T-helper 1 cell treated with Interleukin-12 subunit alpha and Interleukin-12 subunit beta and Interleukin-4 antibody, amounts not matched to agents 30 ng/mL and 1 ng/mL, for 36 hours (primary cell): ENCODE results near the gene USH2A. TPM values are rescaled to one million over a fixed set of nuclear protein-coding genes. Genes with fewer than 3 reads are reported as not detected.

Experiments used
- intact Hi-C: fragments of 100-400 bp; cut with micrococcal nuclease; formaldehyde crosslinking; loops from one replicate; pipeline ENCODE4 v1.15.1; 2024
- total RNA-seq: library from RNA; stranded (reverse); gene quantifications from 2 replicates; pipeline ENCODE4 v1.2.3, GENCODE V29; 2022

Gene USH2A
- total RNA-seq, 1 donor from 2014 or later = not detected

GRCh38 chr1:215877452-215877951 is 545.7 kb downstream of the USH2A start:
- intact Hi-C loops = no loop called here

GRCh38 chr1:215875712-215876111 is 547.5 kb downstream of the USH2A start:
- intact Hi-C loops = no loop called here

- intact Hi-C loops = no loop called here
Measured at GRCh38 chr1:215875236-215875635, 548.0 kb downstream of the USH2A start.

- intact Hi-C loops = no loop called here
Measured at GRCh38 chr1:215872658-215873057, 550.6 kb downstream of the USH2A start.

- intact Hi-C loops = no loop called here
Measured at GRCh38 chr1:215868500-215868899, 554.7 kb downstream of the USH2A start.

GRCh38 chr1:215865060-215865459 is 558.2 kb downstream of the USH2A start:
- intact Hi-C loops = no loop called here

- intact Hi-C loops = loop anchor here (1.0 kb wide), 1 partner anchor 32 kb away; no protein-coding TSS in a partner anchor
Measured at GRCh38 chr1:215863796-215864195, 559.5 kb downstream of the USH2A start.

- intact Hi-C loops = no loop called here
Measured at GRCh38 chr1:215860833-215861232, 562.4 kb downstream of the USH2A start.

GRCh38 chr1:215857317-215857716 is 565.9 kb downstream of the USH2A start:
- intact Hi-C loops = no loop called here

GRCh38 chr1:215845234-215845891 is 577.9 kb downstream of the USH2A start:
- intact Hi-C loops = no loop called here

- intact Hi-C loops = no loop called here
Measured at GRCh38 chr1:215844777-215845176, 578.5 kb downstream of the USH2A start.

- intact Hi-C loops = no loop called here
Measured at GRCh38 chr1:215844266-215844665, 579.0 kb downstream of the USH2A start.

- intact Hi-C loops = no loop called here
Measured at GRCh38 chr1:215842905-215843304, 580.3 kb downstream of the USH2A start.

GRCh38 chr1:215835951-215836350 is 587.3 kb downstream of the USH2A start:
- intact Hi-C loops = no loop called here

- intact Hi-C loops = no loop called here
Measured at GRCh38 chr1:215833941-215834729, 589.1 kb downstream of the USH2A start.

GRCh38 chr1:215830226-215830810 is 592.9 kb downstream of the USH2A start:
- intact Hi-C loops = no loop called here

GRCh38 chr1:215825056-215825455 is 598.2 kb downstream of the USH2A start:
- intact Hi-C loops = no loop called here

GRCh38 chr1:215824245-215824644 is 599.0 kb downstream of the USH2A start:
- intact Hi-C loops = no loop called here

GRCh38 chr1:215819114-215819513 is 604.1 kb downstream of the USH2A start:
- intact Hi-C loops = no loop called here

GRCh38 chr1:215807911-215808436 is 615.3 kb downstream of the USH2A start:
- intact Hi-C loops = no loop called here

GRCh38 chr1:215807218-215807617 is 616.0 kb downstream of the USH2A start:
- intact Hi-C loops = no loop called here

- intact Hi-C loops = no loop called here
Measured at GRCh38 chr1:215797859-215798258, 625.4 kb downstream of the USH2A start.
